Right lung (tissue), 5 donors: ENCODE data around the gene COX4I1. TPM values are rescaled to one million over a fixed set of nuclear protein-coding genes. Genes with fewer than 3 reads are reported as not detected.
"Not testable (repeated sequence)": the region's sequence is repeated elsewhere in the genome, so short reads cannot be mapped to it uniquely, and the experiment has no call there.

Experiments
- DNase-seq, 2 donors: peaks; one replicate each; pipeline ENCODE4 v3.0.0-alpha.2; 2013
- polyA plus RNA-seq, 5 donors: library from polyadenylated mRNA; unstranded; fragments of 120-200 nt; gene quantifications; one replicate each; pipeline versions ENCODE4 v1.2.1 to v1.2.3, GENCODE V29; 2013; ENCODE audit warnings: inconsistent platforms in 1 of 5, low replicate concordance in 1 of 5; ENCODE audit not compliant: insufficient read length in 5 of 5, insufficient read depth in 1 of 5

The COX4I1 gene
- polyA plus RNA-seq, 5 donors, result 275 to 371 (median 285) TPM

GRCh38 chr16:85821390-85822135 lies 22.1 kb downstream of the COX4I1 start:
- DNase-seq, result peak; percentile 71 to 79

GRCh38 chr16:85822145-85822544 lies 22.6 kb downstream of the COX4I1 start:
- no peak for DNase-seq

- DNase-seq, result no peak
Measured at GRCh38 chr16:85823328-85823920, 23.9 kb downstream of the COX4I1 start.

GRCh38 chr16:85824161-85825135 lies 25.0 kb downstream of the COX4I1 start:
- DNase-seq, result no peak

GRCh38 chr16:85825326-85825725 lies 25.8 kb downstream of the COX4I1 start:
- no peak for DNase-seq

GRCh38 chr16:85826686-85827247 lies 27.3 kb downstream of the COX4I1 start:
- no peak for DNase-seq

- DNase-seq, result no peak
Measured at GRCh38 chr16:85828166-85828565, 28.7 kb downstream of the COX4I1 start.

- no peak for DNase-seq
Measured at GRCh38 chr16:85829171-85829719, 29.8 kb downstream of the COX4I1 start.

- DNase-seq, result no peak
Measured at GRCh38 chr16:85829751-85830445, 30.4 kb downstream of the COX4I1 start.

- DNase-seq, result no peak
Measured at GRCh38 chr16:85830821-85831220, 31.3 kb downstream of the COX4I1 start.

GRCh38 chr16:85832570-85833218 lies 33.2 kb downstream of the COX4I1 start:
- DNase-seq, result no peak

GRCh38 chr16:85833219-85833920 lies 33.9 kb downstream of the COX4I1 start:
- DNase-seq, result no peak

GRCh38 chr16:85834741-85835140 lies 35.2 kb downstream of the COX4I1 start:
- DNase-seq, result no peak

- DNase-seq, result no peak
Measured at GRCh38 chr16:85835227-85835751, 35.8 kb downstream of the COX4I1 start.

- DNase-seq, result no peak
Measured at GRCh38 chr16:85835956-85836705, 36.6 kb downstream of the COX4I1 start.

- DNase-seq, result peak in 1 of 2 donors; percentile 31
Measured at GRCh38 chr16:85836706-85837582, 37.4 kb downstream of the COX4I1 start.

GRCh38 chr16:85837654-85838053 lies 38.2 kb downstream of the COX4I1 start:
- DNase-seq, result not testable (repeated sequence)

GRCh38 chr16:85838381-85838780 lies 38.9 kb downstream of the COX4I1 start:
- DNase-seq, result no peak
